Ishikawa (cell line): ENCODE results near the gene PTPN11.

Experiments
- CEBPB ChIP-seq: IDR thresholded peaks from 2 replicates; pipeline ENCODE4 v1.6.1; 2012
- CREB1 ChIP-seq: IDR thresholded peaks from 2 replicates; pipeline ENCODE4 v1.6.1; 2012; ENCODE audit warnings: low read depth
- EGR1 ChIP-seq: IDR thresholded peaks from 2 replicates; pipeline ENCODE4 v1.6.1; 2012
- EP300 ChIP-seq: IDR thresholded peaks from 2 replicates; pipeline ENCODE4 v1.6.1; 2012; ENCODE audit warnings: borderline replicate concordance
- FOXM1 ChIP-seq: IDR thresholded peaks from 2 replicates; pipeline ENCODE4 v1.6.1; 2012; ENCODE audit warnings: low read depth, borderline replicate concordance
- MAX ChIP-seq: IDR thresholded peaks from 2 replicates; pipeline ENCODE4 v1.6.1; 2012
- NFIC ChIP-seq: IDR thresholded peaks from 2 replicates; pipeline ENCODE4 v1.6.1; 2012
- RAD21 ChIP-seq: IDR thresholded peaks from 2 replicates; pipeline ENCODE4 v1.6.1; 2012; ENCODE audit warnings: low read depth
- REST ChIP-seq: IDR thresholded peaks from 2 replicates; pipeline ENCODE4 v1.6.1; 2012; ENCODE audit warnings: low read depth, mild to moderate bottlenecking
- TAF1 ChIP-seq: IDR thresholded peaks from 2 replicates; pipeline ENCODE4 v1.6.1; 2012; ENCODE audit warnings: low read depth, mild to moderate bottlenecking
- TCF12 ChIP-seq: IDR thresholded peaks from 2 replicates; pipeline ENCODE4 v1.6.1; 2012; ENCODE audit warnings: low read depth
- TEAD4 ChIP-seq: IDR thresholded peaks from 2 replicates; pipeline ENCODE4 v1.6.1; 2012
- YY1 ChIP-seq: IDR thresholded peaks from 2 replicates; pipeline ENCODE4 v1.6.1; 2012; ENCODE audit warnings: low read depth
- ZBTB7A ChIP-seq: IDR thresholded peaks from 2 replicates; pipeline ENCODE4 v1.6.1; 2012; ENCODE audit warnings: low read depth
- TF ChIP-seq, protein P1 (sequence below): IDR thresholded peaks from 2 replicates; pipeline ENCODE4 v1.6.1; 2012

PTPN11 gene

GRCh38 chr12:112389228-112389627, 29.5 kb upstream of the PTPN11 start:
- TF ChIP-seq TAF1 = no peak
- no peak for TF ChIP-seq FOXM1
- TF ChIP-seq YY1 = no peak
- no peak for TF ChIP-seq MAX
- no peak for TF ChIP-seq TEAD4

- TF ChIP-seq FOXM1 (no peak), EGR1 (no peak), MAX (no peak), TEAD4 (no peak), NFIC (no peak), REST (no peak), RAD21 (no peak), CREB1 (no peak), TCF12 (no peak), YY1 (no peak), TAF1 (no peak)
- TF ChIP-seq, protein P1, sequence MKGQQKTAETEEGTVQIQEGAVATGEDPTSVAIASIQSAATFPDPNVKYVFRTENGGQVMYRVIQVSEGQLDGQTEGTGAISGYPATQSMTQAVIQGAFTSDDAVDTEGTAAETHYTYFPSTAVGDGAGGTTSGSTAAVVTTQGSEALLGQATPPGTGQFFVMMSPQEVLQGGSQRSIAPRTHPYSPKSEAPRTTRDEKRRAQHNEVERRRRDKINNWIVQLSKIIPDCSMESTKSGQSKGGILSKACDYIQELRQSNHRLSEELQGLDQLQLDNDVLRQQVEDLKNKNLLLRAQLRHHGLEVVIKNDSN = no peak
Observed at GRCh38 chr12:112393328-112393727, 25.4 kb upstream of the PTPN11 start.

GRCh38 chr12:112401054-112401453, 17.7 kb upstream of the PTPN11 start:
- TF ChIP-seq RAD21 = no peak

DNA sequence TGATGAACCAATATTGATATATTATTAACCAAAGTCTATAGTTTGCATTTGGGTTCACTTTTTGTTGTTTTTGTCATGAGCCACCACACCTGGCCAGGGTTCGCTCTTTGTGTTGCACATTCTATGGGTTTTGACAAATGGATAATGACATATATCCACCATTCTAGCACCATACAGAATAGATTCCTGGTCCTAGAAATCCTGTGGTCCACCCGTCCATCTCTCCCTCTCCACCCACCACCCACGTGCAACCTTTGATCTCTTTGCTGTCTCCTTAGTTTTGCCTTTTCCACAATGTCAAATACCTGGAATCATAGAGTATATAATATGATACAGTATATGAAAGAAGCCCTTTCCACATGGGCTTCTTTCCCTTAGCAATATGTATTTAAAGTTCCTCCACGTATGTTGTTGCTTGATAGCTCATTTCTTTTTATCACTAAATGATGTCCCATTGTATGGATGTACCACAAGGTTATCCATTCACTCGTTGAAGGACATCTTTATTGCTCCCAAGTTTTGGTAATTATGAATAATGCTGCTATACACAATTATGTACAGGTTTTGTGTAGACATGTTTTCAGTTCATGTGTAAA, 16.7 kb upstream of the PTPN11 start:
- no peak for TF ChIP-seq TAF1
- TF ChIP-seq YY1 = no peak
- no peak for TF ChIP-seq TEAD4
- TF ChIP-seq NFIC = no peak
- no peak for TF ChIP-seq CEBPB
- no peak for TF ChIP-seq RAD21
- TF ChIP-seq, protein P1 = no peak
- no peak for TF ChIP-seq CREB1
- no peak for TF ChIP-seq REST
- no peak for TF ChIP-seq TCF12
- no peak for TF ChIP-seq EGR1
- no peak for TF ChIP-seq ZBTB7A
- no peak for TF ChIP-seq FOXM1
- TF ChIP-seq MAX = no peak
- TF ChIP-seq EP300 = no peak

- no peak for TF ChIP-seq REST
- no peak for TF ChIP-seq NFIC
- no peak for TF ChIP-seq RAD21
- TF ChIP-seq CEBPB = no peak
- TF ChIP-seq EP300 = no peak
- TF ChIP-seq MAX = no peak
- no peak for TF ChIP-seq TAF1
- no peak for TF ChIP-seq YY1
- TF ChIP-seq TCF12 = no peak
- no peak for TF ChIP-seq EGR1
- TF ChIP-seq CREB1 = no peak
- TF ChIP-seq FOXM1 = no peak
- TF ChIP-seq ZBTB7A = no peak
- TF ChIP-seq TEAD4 = no peak
- TF ChIP-seq, protein P1 = no peak
Observed at GRCh38 chr12:112406519-112407488, 11.9 kb upstream of the PTPN11 start.
